NCI-H345 (cell line): ENCODE results near the gene UBR4.
A peak's percentile ranks its signal among the peaks of the same experiment; 100 is the strongest.
"Not testable (repeated sequence)": the region's sequence is repeated elsewhere in the genome, so short reads cannot be mapped to it uniquely, and the experiment has no call there.

Experiments used
- DNase-seq: peaks from one replicate; lab custom pipeline; 2025; lab: John Stamatoyannopoulos, UW

UBR4 gene

DNA sequence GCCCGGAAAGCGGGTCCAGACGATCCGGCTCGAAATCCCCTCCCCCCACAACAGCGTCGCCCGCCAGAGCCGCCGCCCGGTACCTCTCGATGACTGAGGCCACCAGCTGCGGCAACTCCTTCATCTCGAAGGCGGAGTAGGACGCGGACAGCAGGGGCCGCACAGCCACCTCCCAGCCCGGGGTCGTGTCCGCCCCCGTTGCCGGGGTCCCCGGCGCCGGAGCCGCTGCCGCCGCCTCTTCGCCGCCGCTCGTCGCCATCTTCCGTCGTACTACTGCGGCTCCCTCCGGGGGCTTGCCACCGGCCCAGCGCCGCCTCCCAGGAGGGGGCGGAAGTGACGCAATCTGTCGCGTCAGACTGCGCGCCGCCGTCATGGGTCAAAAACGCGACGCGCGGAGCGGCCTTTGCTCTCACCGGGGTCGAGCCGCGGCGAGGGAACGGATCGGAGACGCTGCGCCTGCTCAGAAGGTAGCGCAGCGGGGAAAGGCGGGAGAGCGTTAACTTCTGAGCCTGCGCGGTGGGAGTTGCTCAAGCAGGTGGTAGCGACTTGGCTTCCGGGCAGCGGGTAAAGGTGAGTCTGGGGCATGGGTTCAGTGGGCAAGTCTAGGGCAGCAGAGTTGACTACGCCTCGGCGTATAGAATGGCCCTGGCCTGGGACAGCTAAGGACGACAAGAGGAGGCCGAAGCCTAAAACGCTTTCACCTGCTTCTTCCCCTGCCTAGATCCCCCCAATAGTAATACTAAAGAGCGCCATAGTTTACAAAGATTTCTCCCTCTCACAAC lies at the start of gene UBR4:
Gene UBR4 (minus strand): TSS at position 277 of the 782 bp plus-strand sequence. CDS start 18 bp downstream, at position 259.
- DNase-seq, result peak; percentile 97

DNA sequence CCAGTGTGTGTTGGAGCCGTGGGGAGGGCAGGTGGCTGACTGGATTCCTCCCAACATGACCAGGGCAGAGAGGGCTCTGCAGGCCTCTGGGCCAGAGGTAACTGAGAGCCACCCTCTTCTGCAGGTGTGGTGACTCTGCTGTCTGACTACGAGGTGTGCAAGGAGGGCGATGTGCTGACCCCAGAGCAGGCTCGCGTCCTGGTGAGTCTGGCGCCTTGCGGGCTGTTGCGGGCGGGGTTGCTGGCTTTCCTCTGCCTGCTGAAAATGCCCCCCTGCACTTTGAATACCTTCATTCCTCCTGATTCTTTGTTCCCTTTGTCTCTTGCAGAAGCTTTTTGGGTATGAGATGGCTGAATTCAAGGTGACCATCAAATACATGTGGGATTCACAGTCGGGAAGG lies 48.3 kb upstream of the UBR4 start:
- no peak for DNase-seq

DNA sequence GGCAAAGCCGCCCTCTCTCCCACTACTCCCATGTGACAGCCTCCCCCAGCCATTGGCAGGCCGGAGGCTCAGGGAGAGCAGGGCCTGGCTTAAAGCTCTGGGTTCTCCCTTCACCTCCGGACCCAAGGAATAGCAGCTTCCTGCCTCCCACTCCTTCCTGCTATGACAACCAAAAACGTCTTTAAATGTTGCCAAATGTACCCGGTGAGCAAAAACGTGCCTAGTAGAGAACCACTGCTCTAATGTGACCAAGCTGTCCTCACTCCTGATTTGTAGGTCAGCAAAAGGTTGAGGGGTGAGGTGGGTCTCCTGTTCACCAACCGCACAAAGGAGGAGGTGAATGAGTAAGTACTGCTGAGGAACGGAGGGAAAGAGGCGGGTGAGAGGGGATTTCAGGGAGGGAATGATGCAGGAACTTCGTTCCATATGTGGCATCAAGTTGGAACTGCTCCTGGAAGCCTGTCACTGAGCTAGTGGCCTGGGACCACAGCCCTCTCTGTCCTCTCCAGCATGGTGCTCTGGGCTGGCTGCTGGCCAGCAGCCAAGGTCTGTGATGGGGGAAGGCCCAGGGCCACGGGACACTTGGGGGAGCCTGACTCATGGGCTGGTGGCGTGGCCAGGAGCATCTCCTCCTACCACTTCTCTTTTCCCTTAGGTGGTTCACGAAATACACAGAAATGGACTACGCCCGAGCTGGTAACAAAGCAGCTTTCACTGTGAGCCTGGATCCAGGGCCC lies 47.3 kb upstream of the UBR4 start:
- no peak for DNase-seq

GRCh38 chr1:19256301-19256700 lies 46.2 kb upstream of the UBR4 start:
- not testable (repeated sequence) for DNase-seq

DNA sequence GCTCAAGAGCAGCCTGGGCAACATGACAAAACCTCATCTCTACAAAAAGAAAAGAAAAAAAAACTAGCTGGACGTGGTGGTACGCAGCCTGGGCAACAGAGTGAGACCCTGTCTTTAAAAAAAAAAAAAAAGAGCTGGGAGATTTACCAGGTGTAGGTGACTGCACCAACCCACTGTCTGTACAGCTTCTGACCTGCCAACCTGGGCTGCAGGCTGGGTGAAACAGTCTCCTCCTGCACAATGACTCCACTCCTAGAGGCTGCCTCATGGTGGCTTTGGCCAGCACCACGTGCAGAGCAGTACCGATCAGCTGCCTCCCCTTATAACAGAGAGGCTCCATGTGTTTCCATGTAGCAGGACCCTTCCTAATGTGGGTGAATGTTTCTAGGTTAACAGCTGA lies 45.2 kb upstream of the UBR4 start:
- DNase-seq, result no peak

- DNase-seq, result no peak
Measured at GRCh38 chr1:19254416-19254815, 44.4 kb upstream of the UBR4 start.

DNA sequence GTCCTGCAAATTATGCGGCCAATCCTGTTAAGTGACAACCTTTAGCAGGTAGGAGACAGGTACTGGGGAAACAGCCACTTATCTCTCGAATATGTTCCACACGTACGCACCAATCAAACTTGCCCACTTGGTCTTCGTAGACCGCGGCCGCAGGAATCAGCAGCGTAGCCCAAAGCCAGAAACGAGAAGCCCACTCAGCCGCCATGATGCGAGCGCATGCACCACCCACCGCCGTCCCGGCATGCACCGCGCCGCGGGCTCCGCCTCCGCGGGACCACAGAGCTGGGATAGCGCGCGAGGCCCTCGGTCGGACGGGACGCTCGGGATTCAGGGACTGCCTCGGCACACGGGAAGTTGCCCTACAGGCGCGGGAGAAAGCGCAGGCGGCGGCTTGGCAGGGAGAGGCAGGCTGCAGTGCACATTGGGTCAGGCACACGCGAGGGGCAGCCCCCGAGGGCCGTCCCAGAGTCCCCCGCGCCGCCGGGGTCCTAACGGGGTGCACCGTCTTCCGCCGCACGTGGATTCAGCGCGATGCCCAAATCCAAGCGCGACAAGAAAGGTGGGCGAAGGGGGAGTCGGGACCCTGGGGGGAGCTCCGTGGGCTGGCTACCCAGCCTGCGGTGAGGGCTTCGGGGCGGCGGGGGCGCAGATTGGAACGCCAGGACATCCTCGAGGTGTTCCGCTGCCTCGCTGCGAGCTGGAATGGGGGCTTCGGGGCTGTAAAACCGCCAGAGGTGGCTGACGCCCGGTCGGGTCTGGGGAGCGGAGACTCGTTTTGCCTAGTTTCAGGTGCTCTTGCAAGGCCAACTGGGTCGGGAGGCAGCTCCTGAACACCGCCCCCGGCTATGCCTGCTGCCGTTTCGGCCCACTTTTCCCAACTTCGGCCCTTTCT lies 41.5 kb upstream of the UBR4 start, which contains the start of the genes EMC1 and MRTO4:
Gene EMC1 (minus strand): TSS at position 220 of the 892 bp plus-strand sequence. CDS start 15 bp downstream, at position 205.
Gene MRTO4 (plus strand): TSS at position 501 of the 892 bp plus-strand sequence. CDS start 31 bp downstream, at position 532.
- DNase-seq, result peak; percentile 85

GRCh38 chr1:19250629-19251304 lies 40.7 kb upstream of the UBR4 start:
- peak; percentile 18 for DNase-seq

- peak; percentile 27 for DNase-seq
Measured at GRCh38 chr1:19240673-19241538, 30.8 kb upstream of the UBR4 start.

- no peak for DNase-seq
Measured at GRCh38 chr1:19239876-19240275, 29.8 kb upstream of the UBR4 start.

DNA sequence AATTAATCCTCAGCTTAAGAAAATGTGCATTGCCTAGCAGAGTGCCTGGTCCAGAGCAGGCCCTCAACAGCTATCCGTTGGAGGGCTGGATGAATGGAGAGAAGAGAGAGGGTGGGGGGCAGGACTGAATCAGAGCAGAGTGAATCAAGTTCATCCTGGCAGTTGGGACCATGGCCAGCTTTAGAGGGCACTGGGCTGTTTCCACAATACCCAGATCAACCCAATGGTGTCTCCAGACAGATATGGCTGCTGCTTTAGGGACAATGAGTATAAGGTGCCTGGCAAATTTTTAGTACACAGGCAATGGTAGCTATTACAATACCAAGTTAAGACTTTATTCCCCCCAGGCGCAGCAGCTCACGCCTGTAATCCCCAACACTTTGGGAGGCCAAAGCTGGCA lies 24.2 kb upstream of the UBR4 start:
- DNase-seq, result no peak

DNA sequence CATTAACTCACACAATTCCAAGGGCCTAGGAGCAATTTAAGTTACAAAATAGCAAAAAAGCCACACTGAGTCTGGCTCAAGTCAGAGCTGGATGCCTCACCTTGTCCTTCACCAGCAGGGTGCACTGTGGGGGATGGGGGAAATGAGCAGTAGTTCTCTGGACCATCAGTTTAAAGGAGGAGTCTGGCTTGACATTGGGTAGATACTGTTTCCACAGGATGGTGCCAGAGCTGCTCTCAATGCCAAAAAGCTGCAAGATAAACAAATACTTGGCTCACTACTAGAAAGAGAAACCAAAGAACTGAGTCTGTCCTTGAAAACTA lies 22.4 kb upstream of the UBR4 start:
- no peak for DNase-seq

DNA sequence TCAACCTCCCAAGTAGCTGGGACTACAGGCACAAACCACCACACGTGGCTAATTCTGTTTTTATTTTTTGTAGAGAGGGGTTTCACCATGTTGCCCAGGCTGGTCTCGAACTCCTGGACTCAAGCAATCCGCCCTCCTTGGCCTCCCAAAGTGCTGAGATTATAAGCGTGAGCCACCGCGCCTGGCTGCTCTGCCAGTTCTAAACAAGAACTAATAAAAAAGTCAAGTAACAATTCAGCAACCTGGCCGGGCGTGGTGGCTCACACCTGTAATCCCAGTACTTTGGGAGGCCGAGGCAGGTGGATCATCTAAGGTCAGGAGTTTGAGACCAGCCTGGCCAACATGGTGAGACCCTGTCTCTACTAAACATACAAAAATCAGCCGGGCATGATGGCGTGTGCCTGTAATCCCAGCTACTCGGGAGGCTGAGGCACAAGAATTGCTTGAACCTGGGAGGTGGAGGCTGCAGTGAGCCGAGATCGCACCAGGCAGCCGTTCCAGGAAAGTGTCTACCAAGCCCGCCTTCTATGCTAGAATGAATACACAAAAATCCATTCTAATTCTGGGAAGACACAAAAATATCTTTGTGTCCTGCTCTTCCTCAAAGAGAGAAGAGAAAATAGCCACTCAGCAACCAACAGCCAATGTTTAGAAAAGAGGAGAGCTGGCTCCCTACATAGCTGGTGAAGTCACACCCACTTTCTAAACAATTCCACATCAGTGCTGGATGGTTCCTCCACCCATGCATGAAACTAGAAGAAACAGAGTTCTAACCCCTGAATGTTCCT lies 21.9 kb upstream of the UBR4 start:
- not testable (repeated sequence) for DNase-seq

GRCh38 chr1:19229828-19230325 lies 19.8 kb upstream of the UBR4 start:
- no peak for DNase-seq

DNA sequence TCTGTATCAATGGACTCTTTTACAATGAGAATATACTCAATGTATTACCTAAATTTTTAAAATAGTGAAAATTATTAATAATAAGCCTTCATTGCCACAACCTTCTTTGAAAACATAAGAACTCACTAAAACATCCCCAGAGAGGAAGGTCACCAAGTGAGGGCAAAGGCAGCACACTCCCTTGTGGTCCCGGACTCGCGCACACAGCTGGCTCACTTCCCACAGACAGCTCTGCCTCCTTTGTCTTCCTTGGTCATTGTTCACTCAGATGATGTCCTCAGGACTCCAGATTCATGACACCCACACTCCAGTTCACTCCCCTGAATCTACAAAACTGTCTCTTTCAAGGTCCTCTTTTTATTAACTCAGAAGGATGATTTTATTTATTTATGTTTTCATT lies 19.2 kb upstream of the UBR4 start:
- no peak for DNase-seq

- no peak for DNase-seq
Measured at GRCh38 chr1:19222979-19223824, 13.1 kb upstream of the UBR4 start.

DNA sequence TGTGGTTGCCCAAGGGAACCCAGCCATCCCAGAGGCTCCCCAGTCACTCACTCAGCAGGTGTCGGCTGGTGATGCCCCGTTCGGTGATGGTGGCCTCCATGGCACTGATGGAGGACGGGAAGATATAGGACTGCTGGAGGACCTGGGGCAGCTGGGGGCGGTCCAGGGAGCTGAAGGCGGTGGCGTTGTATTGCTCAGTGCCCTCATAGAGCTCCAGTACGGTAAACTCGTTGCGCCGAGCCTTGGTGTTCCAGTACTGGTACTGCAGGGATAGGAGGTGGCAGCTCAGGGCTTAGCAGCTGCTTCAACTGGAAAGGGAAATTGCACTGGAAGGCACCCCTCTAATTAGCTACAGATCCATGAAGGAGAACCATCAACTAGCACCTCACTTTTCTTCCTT lies 12.5 kb upstream of the UBR4 start:
- DNase-seq, result no peak

DNA sequence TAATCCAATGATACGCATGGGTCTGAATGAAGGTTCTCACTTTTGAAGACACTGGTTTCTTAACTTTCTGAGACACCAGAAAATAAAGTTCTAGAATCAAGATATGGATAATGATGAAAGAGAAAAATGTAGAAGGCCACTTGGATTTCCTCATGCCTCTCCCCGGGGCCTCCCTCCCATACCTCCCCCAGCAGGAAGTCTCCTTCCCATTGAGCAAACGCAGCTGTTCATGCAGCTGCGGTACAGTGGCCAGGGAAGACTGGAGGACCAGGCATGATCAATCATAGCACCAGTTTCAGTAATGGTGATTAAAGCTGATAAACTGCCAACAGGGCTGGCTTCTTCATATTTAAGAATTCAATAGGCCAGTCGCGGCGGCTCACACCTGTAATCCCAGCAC lies 10.9 kb upstream of the UBR4 start:
- no peak for DNase-seq
